Stomach (tissue), 4 donors: Measurements from ENCODE around the gene SPRY1.

Experiments
- CTCF ChIP-seq, 7 experiments: fragments of 450-650 bp in 4 of 7; fragments of 200-600 bp in 3 of 7; sonication (generic) in 3 of 7; IDR thresholded peaks; one replicate each; pipeline ENCODE4 v1.5.1; 2016 to 2019; ENCODE audit warnings: antibody characterized with exemption in 7 of 7, control low read depth in 2 of 7, mild to moderate bottlenecking in 1 of 7
- EP300 ChIP-seq: sonication (generic); formaldehyde crosslinking; IDR thresholded peaks from one replicate; pipeline ENCODE4 v1.6.1; 2017; ENCODE audit warnings: antibody characterized with exemption

- TF ChIP-seq CTCF (IDR thresholded peaks at IDR 0.05) (no peak), EP300 (no peak)
Observed at GRCh38 chr4:123399627-123400358, 3.2 kb downstream of the SPRY1 start.
